Activated CD4-positive, CD25-positive, alpha-beta regulatory T cell treated with anti-CD3 and anti-CD28 coated beads, Interleukin-2, amount 50 U/mL, for 72 hours (primary cell): Measurements from ENCODE around the gene PRTFDC1.
"Not testable (repeated sequence)": the region's sequence is repeated elsewhere in the genome, so short reads cannot be mapped to it uniquely, and the experiment has no call there.

Source experiments
- DNase-seq: peaks from one replicate; pipeline ENCODE4 v3.0.0; 2021

PRTFDC1 gene

DNA sequence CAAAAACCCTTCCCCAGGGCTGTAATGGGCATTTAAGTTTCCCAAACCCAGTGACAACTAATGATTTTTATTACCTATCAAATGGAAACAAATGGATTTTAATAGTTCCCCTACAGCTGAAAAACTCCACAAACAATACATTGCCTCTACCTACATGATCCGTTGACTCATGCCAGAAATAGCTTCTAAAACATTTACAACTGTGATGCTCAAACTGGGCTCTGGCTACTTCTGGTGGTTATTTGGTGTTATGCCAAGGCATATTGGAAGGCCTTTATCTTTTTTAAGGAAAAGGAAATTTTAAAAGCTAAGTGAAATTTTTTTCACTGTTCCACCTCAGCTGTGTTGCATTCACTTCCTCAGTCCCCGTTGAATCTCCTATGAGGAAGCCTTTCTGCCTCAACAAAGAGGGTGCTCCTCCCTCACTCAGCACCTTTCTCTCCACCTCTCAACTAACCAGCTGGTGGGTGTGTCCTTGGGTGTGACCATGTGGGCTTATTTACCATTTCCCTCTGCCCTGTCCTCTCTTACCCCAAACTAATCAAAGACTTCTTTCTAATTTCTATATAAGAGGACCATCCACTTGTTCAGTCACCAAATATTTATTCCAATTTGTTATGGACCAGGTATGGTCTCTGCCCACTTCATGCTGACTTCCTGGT is 82.9 kb downstream of the PRTFDC1 start:
- no peak for DNase-seq

DNA sequence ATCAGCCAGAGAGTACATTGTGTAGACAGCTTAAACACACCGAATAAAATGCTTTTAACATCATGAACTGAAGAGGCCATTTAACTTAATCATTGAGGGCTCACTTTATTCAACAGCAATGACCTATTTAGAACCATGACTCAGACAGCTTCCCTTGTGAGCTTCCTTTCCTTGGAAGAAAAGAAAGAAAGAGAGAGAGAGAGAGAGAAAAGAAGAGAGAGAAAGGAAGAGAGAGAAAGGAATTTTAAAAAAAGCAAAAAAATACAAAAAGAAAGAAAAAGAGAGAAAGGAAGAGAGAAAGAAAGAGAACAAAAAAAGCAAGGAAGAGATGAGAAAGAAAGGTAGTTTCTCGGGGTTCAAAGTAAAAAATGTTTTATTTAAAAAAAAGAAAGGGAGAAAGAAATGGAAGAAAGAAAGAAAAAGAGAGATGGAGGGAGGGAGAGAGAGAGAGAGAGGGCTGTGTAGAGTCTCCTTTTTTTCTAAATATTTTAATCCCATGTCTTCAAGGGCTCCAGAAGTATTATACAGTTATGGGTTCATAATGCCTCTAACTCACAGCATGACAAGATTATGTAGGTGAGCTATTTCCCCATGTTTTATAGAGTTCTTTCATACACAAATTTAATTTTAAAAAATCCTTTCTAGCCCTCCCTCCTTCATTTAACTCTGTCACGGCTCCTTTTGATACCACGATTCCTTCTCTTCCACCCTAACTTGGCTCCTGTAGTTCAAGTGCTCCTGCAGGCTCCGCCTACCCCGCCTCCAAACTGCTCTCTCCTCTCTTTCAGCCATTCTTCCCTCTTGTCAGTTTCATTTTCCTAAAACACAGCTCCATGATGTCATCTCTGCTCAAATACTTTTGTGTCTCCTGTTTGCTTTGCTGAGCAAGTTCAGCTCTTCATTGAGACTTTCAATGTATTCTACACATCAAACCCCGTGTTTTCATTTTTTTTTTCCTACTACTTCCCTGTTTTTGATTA is 85.5 kb downstream of the PRTFDC1 start:
- DNase-seq = no peak

DNA sequence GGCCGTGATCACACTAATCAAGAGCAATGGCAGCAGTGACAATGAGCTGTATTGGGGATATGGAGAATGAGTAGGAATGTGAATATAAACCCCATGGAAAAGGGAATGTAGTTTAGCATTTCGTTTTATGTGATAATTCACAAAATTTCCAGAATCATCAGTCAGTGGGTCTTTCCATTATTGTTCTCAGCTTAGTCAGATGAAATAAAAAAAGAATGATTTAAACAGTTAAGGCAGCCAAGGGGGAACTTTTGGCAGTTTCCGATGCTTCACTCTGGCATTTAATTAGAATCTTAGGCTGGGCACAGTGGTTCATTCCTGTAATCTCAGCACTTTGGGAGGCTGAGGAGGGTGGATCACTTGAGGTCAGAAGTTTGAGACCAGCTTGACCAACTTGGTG is 86.6 kb downstream of the PRTFDC1 start:
- DNase-seq = no peak

DNA sequence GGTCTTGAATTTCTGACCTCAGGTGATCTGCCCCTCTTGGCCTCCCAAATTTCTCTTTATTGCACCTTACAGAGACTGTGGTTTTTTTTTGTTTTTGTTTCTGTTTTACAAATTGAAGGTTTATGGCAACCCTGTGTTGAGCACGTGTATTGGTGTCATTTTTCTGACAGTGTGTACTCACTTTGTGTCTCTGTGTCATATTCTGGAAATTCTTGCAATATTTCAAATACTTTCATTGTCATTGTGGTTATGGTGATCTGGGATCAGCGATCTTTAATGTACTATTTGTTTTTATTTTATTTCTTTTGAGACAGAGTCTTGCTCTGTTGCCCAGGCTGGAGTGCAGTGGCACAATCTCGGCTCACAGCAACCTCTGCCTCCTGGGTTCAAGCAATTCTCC is 89.8 kb downstream of the PRTFDC1 start:
- no peak for DNase-seq

DNA sequence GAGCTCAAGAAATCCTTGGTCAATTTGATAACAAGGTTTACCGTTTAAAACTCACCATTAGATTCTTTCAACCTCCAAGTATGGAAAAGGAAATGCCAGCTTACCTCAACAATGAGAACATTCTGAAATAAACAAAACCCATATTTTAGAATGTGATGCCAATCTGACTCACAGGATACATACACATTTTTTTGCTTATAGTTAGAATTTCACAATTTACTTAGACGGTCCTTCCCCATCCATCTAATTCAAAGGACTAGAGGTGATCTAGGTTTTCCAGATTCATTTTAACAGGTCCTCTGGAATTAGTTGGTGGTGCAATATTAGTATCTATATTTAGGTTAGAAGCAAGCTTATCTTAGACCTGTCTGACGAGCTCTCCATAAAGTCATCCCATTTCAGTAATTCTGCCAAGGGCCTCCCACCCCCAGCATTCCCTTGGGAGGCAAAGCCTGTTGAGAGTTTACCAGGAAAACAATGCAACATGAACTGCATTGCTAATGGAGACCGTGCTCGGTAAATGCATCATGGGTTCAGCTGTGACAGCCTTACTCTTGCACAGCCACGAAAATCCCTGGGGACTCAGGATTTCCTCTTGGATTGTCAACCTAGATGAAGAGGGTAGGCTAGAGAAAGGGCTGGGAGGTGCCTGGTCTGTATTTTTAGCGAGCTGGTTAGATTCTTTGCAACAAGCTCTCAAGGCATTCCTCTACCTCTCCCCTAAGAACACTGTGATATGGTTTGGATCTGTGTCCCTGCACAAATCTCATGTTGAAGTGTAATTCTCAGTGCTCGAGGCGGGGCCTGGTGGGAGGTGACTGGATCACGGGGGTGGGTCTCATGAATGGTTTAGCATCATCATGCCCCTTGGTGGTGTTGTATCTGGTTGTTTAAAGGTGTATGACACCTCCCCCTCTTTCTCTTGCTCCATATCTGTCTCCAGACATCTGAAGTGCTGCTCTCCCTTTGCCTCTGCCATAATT is 93.8 kb downstream of the PRTFDC1 start:
- no peak for DNase-seq

DNA sequence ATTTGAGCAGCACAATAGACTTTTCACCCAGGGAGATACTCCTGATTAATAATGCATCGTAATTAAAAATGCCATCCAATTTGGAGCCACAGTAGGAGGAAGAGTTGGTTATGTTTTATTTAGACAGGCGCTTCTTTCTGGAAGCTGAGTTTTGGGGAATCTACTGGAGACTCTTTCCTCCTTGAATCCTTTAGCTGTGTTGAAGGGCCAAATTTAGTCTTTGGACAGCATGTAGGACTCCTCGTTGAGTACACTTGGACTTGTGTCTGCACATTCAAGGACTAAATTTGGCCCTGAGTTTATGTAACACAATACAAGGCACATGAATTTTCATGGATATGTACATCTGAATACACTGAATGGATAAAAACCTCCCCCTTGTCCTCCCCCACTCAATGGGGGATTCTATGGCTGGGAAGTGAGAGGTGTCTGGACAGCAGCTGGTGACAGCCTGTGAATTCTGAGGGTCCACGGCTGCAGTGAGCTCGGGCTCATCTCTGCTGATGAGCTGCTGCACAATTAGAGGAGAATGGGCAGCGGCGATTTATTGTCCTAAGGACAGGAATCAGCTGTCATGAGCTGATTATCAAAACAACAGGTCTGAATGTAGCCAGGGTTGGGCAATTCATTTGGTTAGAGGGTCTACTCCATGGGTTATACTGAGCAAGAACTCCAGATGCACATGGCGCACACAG is 95.2 kb downstream of the PRTFDC1 start:
- no peak for DNase-seq

DNA sequence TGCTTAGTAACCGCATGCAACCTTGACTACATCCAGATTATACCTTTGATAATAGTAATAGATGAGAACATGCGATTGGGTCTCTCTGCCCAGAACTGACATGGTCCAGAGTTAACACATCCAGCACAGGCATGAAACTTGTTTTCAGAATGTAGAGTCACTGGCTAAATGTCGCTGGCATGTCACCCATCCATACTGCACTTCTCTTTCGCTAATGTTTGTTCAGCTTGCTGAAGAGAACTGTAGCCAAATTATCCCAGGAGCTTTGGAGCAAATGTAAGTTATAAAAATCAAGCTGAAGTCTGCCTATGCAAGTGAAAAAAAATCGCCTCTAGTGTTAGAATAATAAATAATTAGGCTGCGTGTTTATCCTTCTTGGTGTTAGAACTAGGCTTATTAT is 98.2 kb downstream of the PRTFDC1 start:
- no peak for DNase-seq

DNA sequence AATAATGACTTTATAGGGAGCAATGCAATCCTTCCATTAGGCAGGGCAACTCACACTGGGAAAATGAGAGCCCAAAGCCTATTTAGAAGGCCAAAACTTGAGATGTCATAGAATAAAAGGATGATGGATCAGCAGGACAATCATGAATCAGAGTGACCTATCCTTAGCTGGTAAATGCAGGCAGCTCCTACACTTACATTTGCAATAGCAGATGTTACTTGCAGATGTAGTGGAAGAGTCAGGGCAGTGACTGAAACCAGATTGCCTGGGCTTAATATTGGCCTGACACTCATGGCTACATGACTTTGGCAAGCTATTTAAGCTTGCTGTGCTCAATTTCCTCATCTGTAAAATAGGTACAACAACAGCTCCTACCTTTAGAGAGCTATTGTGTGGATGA is 98.7 kb downstream of the PRTFDC1 start:
- DNase-seq = no peak

DNA sequence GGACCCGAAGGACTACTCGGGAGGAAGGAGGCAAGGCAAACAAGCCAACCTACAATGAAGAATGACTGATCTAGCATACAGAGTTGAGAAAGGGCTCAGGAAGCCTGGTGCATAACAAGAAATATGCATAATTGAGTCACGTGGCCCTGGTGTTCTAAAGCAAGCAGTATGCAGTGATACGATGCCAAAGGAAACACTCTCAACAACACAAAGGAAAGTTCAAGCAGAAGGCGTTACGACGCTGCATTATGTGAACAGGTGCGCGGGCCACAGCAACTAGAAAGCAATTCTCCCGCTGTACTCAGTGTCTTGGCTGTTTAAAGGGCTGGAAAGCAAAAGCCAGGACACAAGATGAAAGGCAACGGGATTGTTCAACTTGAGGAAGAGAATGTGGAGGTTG is 100.8 kb downstream of the PRTFDC1 start:
- DNase-seq = no peak

DNA sequence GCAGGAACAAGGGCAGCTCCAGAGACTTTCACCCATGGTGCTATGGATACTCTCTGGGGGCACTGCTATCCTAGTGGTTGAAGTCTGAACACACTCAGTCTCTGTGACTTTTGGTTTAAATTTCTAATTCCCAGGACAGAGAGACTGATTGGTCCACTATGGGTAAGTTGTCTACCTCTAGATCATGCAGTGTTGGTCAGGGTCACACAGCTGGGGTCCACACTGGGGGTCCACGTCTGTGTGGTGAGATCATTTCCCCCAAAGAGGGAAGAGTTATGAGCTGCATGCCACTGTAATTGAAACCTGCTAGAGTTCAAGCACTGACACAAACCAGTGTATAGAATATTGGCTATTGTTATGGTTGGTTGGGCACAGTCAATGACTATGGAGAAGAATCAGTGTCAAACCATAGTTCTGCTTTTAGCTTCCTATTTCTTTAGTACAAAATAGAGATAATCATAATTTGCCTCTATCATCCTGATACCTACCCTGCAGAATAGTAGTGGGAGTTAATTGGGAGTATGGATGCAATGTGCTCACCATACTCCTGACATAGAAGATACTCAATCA is 101.6 kb downstream of the PRTFDC1 start:
- no peak for DNase-seq

DNA sequence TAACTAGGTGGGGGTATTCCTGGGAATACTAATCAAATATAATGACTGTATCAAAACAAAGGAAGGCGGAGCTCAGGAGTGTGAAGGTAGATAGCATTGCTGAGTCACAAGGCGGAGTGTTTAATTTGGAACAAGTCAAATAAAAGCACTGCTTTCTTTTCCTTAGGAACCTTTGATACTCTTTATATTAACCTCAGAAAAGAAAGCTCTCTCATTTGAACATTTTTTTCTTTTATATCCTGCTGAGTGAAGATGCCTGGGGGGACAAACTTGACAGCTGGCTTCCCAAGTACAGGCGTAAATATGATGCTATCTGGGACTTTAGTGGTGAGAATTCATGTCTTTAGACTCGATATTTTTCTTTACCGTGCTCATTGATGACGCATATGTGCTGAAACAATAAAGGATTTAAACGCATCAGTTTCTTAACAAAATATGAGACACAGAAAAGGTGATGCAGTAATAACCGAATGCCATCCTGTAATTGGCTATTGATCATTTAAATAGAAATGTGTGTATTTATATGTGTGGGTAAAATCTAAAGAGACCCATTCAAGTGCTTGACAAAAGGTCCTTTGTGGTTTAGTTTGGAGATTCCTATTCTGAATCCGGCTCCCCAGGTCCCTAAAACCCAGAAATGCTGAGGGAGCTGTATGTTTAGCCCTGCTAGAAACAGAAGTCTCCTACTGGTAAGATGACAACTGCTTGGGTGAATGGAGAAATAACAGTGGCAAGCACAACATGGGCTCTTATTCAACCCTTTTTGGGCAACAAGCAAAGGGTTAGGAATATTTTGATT is 102.7 kb downstream of the PRTFDC1 start:
- DNase-seq = no peak

DNA sequence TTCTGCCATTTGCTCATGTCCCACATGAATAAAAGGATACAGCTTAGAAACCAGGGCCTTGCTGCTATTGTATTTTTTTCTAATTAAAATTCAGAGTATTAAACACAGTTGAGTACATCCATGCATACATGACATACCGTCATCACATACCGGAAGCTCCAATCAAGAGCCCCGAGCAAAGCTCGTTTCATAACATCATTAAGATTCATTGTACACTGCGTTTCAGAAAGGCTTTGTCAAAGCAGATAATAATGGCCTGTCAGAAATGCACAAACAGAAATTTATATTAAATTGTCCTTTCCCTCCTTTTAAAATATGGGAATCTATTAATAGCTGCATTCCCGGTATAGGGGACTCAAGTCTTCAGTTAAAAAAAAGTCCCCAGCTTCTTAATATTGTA is 103.4 kb downstream of the PRTFDC1 start:
- DNase-seq = no peak

DNA sequence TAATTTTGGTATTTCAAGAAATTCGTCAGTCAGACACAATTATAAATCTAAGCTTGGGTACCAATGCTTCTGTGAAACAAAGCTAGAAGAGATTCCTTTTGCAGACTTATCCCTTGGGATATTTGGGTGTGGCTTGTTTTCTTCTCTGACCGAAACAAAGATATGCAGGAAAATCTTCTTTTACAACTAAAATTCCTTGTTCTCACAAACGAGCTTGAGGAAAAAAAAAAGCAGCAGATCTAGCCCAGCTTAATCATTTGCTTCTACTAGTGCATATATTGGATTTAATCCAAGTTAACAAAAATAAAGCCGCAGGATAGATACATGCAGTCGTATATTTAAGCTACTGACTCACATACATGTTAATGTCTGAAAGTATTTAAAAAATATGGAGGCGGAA is 104.2 kb downstream of the PRTFDC1 start:
- no peak for DNase-seq

DNA sequence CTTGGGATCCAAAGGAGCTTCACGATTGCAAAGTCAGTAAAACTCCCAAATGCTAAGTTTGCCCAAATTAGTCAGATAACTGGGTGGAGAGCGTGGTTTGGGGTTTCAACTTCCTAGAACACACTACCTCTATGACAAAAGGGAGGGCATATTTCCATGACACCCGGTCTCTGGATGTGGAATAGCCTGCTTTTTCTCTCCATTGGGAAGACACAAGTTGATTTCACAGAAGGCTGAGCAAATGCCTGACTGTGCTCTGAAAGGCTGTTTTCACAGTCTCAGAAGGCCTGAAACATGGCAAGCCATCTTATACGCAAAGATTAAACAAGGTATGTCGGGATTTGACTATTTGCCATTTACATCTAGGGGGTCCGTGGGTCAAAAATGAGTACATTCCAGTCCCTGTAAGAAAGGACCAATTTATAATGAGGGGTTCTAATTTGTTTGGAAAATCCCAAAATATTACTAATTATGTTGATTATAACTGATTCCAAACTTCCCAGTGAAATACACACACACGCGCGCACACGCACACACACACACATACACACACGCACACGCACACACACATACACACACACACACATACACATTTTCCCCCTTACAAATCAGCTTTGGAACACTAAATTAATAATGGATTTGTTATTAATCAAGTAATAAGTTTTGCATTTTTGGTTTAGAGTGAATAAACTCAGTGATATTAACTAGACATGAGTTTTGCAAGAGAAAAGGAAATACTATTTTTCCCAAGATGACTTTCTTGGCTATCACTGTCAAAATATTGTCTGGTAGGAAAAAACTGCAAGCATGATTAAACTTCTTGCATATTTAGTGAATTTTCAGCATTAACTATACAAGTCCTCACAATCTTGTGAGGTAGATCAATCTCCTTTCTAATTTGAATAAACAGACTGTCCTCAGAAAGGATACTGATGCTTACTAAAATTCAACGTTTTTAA is 105.0 kb downstream of the PRTFDC1 start:
- DNase-seq = no peak

DNA sequence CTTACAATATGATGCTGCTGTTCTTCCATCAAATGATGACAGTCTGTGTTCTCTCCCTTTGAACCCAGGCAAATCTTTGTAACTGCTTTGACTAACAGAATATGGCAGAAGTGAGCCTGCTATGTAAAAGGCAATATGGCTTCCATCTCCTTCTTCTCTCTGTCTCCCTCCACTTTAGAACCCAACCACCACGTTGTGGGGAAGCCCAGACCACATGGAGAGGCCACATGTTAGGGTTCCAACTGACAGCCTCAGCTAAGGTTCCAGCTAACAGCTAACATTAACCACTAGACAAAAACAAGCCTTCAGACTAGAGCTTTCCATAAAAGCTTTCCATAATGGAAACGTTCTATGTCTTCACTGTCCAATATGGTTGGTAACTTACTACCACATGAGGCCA is 107.7 kb downstream of the PRTFDC1 start:
- DNase-seq = no peak

DNA sequence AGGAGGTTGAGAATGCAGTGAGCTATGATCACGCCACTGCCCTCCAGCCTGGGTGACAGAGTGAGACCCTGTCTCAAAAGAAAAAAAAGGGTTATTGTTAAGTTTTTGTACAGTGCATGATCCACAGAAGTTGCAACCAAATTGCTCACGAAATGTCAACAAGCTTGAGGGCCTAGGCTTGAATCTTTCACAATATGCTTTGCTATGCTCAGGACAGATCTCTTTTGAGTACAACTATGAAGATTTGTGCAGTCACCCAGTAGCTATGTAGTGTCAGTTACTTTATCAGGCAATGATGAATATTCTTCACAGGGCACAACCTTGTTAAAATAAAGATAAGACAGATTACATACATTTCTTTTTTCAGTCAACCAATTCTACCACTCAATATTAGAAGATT is 109.2 kb downstream of the PRTFDC1 start:
- no peak for DNase-seq

DNA sequence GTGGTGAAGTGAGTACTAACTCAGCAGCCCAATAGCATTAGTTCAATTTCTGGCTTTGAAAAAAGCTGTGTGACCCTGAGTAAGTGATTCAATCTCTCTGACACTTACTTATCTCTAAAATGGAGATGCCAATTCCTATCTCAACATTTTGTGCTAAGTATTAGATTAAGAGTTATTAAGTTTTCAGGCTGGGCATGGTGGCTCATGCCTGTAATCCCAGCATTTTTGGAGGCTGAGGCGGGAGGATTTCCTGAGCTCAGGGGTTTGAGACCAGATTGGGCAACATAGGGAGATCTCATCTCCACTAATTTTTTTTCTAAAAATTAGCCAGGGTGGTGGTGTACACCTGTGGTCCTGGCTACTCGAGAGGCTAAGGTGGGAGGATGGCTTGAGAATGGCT is 109.5 kb downstream of the PRTFDC1 start:
- DNase-seq = no peak

DNA sequence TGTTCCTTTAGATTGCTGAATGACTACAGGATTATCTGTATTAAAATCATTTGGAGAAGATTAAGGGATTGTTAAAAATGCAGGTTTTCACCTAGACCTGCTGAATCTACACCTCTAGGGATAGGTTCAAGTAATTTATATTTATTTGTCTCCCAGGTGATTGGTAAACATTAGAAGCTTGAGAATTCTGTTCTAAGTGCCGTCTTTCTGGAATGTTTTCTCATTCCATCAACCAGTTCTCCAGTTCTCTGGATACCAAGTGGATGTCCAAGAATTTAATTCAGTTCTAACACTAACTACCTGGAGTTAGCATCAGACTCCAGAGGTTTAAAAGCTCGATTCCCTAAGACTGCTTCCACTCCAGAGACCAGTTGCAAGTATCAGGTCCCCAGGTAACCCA is 110.9 kb downstream of the PRTFDC1 start:
- DNase-seq = no peak

DNA sequence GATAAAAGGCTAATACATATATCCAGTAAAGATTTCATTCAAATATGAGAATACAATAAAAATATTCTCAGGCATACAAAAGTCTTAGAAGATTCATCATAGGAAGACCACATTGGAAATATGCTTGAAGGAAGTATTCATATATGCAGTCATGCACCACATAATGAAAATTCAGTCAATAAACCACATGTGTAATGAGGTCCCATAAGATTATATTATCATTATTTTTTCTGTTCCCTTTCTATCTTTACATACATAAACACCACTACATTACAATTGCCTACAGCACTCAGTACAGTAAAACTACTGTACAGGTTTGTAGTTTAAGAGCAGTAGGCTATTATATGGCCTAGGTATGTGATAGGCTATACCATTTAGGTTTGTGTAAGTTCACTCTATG is 111.6 kb downstream of the PRTFDC1 start:
- no peak for DNase-seq

DNA sequence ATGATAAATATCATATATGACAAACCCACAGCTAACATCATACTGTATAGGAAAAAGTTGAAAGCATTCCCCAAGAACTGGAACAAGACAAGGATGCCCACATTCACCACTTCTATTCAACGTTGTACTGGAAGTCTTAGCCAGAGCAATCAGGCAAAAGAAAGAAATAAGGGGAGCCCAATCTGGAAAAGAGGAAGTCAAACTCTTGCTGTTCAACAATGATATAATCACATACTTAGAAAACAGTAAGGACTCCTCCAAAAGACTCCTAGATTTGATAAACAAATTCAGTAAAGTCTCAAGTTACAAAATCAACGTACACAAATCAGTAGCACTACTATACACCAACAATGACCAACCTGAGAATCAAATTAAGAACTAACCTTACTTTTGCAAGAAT is 114.6 kb downstream of the PRTFDC1 start:
- DNase-seq = not testable (repeated sequence)
